Measurements from ENCODE around the gene AP3S2. TPM values are rescaled to one million over a fixed set of nuclear protein-coding genes. Genes with fewer than 3 reads are reported as not detected.
A peak's percentile ranks its signal among the peaks of the same experiment; 100 is the strongest.

Gene AP3S2

Small RNA genes within 50 kb of the gene (small RNA-seq; reads per million reads assigned to genes)
- not detected for gene MIR5009
- gene MIR5094 = 1.0 reads per million, percentile 34 among the genes with 10 or more reads in this experiment
- not detected for gene RNU6-1111P
- gene RNU7-111P = not detected
